Measurements from ENCODE around the gene PANK2.

GRCh38 chr20:3901028-3901705, 12.0 kb downstream of the PANK2 start:
- TF ChIP-seq CTCF (IDR thresholded peaks at IDR 0.05; ENCODE audit: control extremely low read depth in 1 of 3, insufficient read depth in 1 of 3, low read depth in 1 of 3, low read length in 3 of 3) (no peak), EP300 (IDR thresholded peaks at IDR 0.05; ENCODE audit: borderline replicate concordance in 1 of 2, low read depth in 2 of 2, low read length in 2 of 2) (no peak), GTF2F1 (IDR thresholded peaks at IDR 0.05; ENCODE audit: borderline replicate concordance, low read depth, low read length) (no peak), POLR2A (IDR thresholded peaks at IDR 0.05; ENCODE audit: control extremely low read depth in 1 of 2, low read depth in 2 of 2, low read length in 2 of 2) (no peak), BRCA1 (IDR thresholded peaks at IDR 0.05; ENCODE audit: low read depth, low read length) (no peak), POLR2AphosphoS5 (IDR thresholded peaks at IDR 0.05; ENCODE audit: low read depth, low read length) (no peak), USF2 (IDR thresholded peaks at IDR 0.05; ENCODE audit: low read length) (no peak), CEBPB (IDR thresholded peaks at IDR 0.05; ENCODE audit: low read depth, low read length) (no peak), NRF1 (IDR thresholded peaks at IDR 0.05; ENCODE audit: low read depth, low read length) (no peak), KDM1A (IDR thresholded peaks at IDR 0.05; ENCODE audit: borderline replicate concordance, low read length) (no peak), YY1 (IDR thresholded peaks at IDR 0.05; ENCODE audit: low read depth, low read length) (no peak), TAF1 (IDR thresholded peaks at IDR 0.05; ENCODE audit: low read depth, low read length) (no peak), FOSL1 (IDR thresholded peaks at IDR 0.05; ENCODE audit: insufficient read depth, low read depth, low read length) (no peak)
